Osteoblast (primary cell): ENCODE results near the gene RBKS. TPM values are rescaled to one million over a fixed set of nuclear protein-coding genes. Genes with fewer than 3 reads are reported as not detected.

Source experiments
- DNase-seq: peaks from one replicate; pipeline ENCODE4 v3.0.0; 2011; ENCODE audit warnings: low spot score, mixed read lengths; ENCODE audit not compliant: insufficient read length; ENCODE audit errors: missing footprints
- H2AFZ ChIP-seq: 2 replicates; pipeline ENCODE4 v1.6.0; 2011; ENCODE audit warnings: mild to moderate bottlenecking, low read length
- H3K27ac ChIP-seq: 2 replicates; pipeline ENCODE4 v1.5.1; 2011; ENCODE audit warnings: mild to moderate bottlenecking, low read depth, low read length, moderate library complexity
- H3K27me3 ChIP-seq: 2 replicates; pipeline ENCODE4 v1.6.0; 2012; ENCODE audit warnings: mild to moderate bottlenecking, control low read depth, inconsistent platforms, low read length, moderate library complexity; ENCODE audit not compliant: insufficient read depth
- H3K36me3 ChIP-seq: 2 replicates; pipeline ENCODE4 v1.5.1; 2011; ENCODE audit warnings: mild to moderate bottlenecking, low read length, control low read depth, moderate library complexity; ENCODE audit not compliant: insufficient read depth
- H3K4me1 ChIP-seq: 2 replicates; pipeline ENCODE4 v1.5.1; 2011; ENCODE audit warnings: mild to moderate bottlenecking, low read length, control low read depth, moderate library complexity; ENCODE audit not compliant: insufficient read depth
- H3K4me2 ChIP-seq: 2 replicates; pipeline ENCODE4 v1.6.0; 2011; ENCODE audit warnings: mild to moderate bottlenecking, low read length; ENCODE audit not compliant: insufficient read depth
- H3K4me3 ChIP-seq: fragments of 200-600 bp; sonication (generic); 3 replicates; pipeline ENCODE4 v1.5.1; 2012; ENCODE audit warnings: mild to moderate bottlenecking, low read length, inconsistent platforms; ENCODE audit not compliant: insufficient read depth
- H3K79me2 ChIP-seq: 2 replicates; pipeline ENCODE4 v1.6.0; 2012; ENCODE audit warnings: mild to moderate bottlenecking, low read length, control low read depth, inconsistent platforms; ENCODE audit not compliant: insufficient read depth
- H3K9me3 ChIP-seq: 2 replicates; pipeline ENCODE4 v1.5.1; 2011; ENCODE audit warnings: low read depth, low read length, control low read depth
- H4K20me1 ChIP-seq: 2 replicates; pipeline ENCODE4 v1.6.0; 2012; ENCODE audit warnings: mild to moderate bottlenecking, low read length, control low read depth; ENCODE audit not compliant: insufficient read depth
- total RNA-seq: library from RNA; depleted of rRNA; stranded (reverse); fragments of >200 nt; gene quantifications from 2 replicates; pipeline ENCODE4 v1.2.3, GENCODE V29; 2012
- TF ChIP-seq, protein P1 (sequence below): IDR thresholded peaks from 2 replicates; pipeline ENCODE4 v1.5.1; 2011; ENCODE audit warnings: mild to moderate bottlenecking, low read depth, low read length, moderate library complexity; ENCODE audit errors: extremely low read depth

RBKS gene
- total RNA-seq, 1 donor = 1.1 TPM

DNA sequence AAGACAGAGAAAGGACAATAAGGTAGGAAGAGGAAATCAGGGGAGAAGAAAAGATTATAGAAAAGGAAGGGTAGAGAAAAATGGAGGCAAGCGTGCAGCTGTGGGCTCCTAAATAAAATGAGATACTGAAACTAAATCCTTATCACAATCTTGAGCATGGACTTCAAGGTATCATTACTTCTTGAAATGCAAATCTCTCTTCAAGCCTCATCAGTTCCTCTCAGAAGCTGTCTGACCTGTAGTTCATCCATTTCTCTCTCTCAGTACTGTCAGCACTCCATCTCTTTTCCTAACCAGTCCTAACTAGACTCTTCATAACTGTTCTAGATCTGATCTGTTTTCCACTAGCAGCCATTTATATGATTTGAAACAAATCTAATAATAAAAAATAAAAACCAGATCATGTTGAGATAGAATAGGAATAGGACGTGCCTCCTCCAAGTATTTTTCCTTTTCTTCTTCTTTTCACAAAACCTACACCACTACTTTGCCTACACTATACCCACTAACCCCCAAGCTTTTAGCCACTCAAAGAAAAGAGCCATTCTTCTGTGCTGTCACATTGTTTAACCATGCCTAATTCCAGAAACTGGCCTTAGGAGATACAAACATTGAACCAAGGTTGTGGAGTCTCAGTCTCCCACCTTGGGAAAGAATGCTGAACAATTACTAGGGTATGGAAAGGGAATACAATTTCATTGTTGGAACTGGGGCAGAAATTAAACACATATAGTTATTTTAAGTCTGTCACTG, 21.4 kb upstream of the RBKS start:
- DNase-seq = no peak
- H3K4me2 ChIP-seq = no peak overlapping the region
- no peaks in the 10 kb centered on the region for H3K27me3 ChIP-seq
- TF ChIP-seq, protein P1, sequence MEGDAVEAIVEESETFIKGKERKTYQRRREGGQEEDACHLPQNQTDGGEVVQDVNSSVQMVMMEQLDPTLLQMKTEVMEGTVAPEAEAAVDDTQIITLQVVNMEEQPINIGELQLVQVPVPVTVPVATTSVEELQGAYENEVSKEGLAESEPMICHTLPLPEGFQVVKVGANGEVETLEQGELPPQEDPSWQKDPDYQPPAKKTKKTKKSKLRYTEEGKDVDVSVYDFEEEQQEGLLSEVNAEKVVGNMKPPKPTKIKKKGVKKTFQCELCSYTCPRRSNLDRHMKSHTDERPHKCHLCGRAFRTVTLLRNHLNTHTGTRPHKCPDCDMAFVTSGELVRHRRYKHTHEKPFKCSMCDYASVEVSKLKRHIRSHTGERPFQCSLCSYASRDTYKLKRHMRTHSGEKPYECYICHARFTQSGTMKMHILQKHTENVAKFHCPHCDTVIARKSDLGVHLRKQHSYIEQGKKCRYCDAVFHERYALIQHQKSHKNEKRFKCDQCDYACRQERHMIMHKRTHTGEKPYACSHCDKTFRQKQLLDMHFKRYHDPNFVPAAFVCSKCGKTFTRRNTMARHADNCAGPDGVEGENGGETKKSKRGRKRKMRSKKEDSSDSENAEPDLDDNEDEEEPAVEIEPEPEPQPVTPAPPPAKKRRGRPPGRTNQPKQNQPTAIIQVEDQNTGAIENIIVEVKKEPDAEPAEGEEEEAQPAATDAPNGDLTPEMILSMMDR = no peak
- no peak overlapping the region for H3K4me3 ChIP-seq
- no peak overlapping the region for H3K27ac ChIP-seq
- no peaks in the 10 kb centered on the region for H4K20me1 ChIP-seq
- H3K79me2 ChIP-seq = peaks cover 5% of the 10 kb centered on the region
- H3K4me1 ChIP-seq = peaks cover 10% of the 10 kb centered on the region
- no peak overlapping the region for H2AFZ ChIP-seq
- no peaks in the 10 kb centered on the region for H3K9me3 ChIP-seq
- H3K36me3 ChIP-seq = no peaks in the 10 kb centered on the region

DNA sequence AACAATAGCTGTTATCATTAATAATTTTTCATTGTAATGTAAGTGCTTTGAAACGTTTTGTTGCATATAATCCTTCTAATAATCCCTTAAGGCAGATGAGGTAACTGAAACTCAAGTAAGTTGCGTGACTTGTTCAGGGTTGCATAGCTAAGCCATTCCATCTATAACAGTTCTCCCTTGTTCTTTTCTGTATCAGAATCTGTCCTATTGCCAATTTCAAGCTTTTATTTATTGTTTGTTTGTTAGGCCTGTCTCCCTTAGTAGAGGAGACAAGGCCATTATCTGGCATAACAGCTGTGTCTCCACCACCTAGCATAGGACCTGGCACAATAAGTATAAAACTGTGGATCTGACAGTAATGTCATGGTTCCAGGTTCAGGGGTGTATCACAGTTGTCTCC, 19.7 kb upstream of the RBKS start:
- no peak for DNase-seq
- no peak overlapping the region for H2AFZ ChIP-seq
- no peaks in the 10 kb centered on the region for H3K9me3 ChIP-seq
- peaks cover 2% of the 10 kb centered on the region for H3K79me2 ChIP-seq
- TF ChIP-seq, protein P1 = no peak
- no peaks in the 10 kb centered on the region for H3K27me3 ChIP-seq
- no peaks in the 10 kb centered on the region for H3K36me3 ChIP-seq
- H3K27ac ChIP-seq = no peak overlapping the region
- H3K4me2 ChIP-seq = no peak overlapping the region
- no peak overlapping the region for H3K4me3 ChIP-seq
- H3K4me1 ChIP-seq = no peaks in the 10 kb centered on the region
- no peaks in the 10 kb centered on the region for H4K20me1 ChIP-seq

DNA sequence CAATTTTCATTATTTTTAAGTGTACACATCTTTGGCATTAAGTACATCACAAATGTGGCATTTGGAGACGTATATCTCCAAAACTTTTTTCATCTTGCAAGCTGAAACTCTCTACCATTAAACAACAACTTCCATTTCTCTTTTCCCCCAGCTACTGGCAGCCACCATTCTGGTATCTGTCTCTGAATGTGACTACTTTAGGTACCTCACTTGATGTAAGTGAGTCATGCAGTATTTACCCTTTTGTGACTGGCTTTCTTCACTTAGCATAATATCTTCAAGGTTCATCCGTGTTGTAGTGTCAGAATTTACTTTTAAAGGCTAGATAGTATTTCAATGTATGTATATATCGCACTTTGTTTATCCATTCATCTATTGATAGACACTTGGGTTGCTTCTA, 17.4 kb upstream of the RBKS start:
- no peak for DNase-seq
- Histone ChIP-seq H3K4me2 (no peak overlapping the region), H3K27me3 (no peaks in the 10 kb centered on the region), H2AFZ (no peak overlapping the region), H3K4me3 (no peak overlapping the region), H3K79me2 (peaks cover 7% of the 10 kb centered on the region), H3K27ac (no peak overlapping the region), H3K4me1 (peaks cover 4% of the 10 kb centered on the region), H3K36me3 (no peaks in the 10 kb centered on the region), H3K9me3 (no peaks in the 10 kb centered on the region), H4K20me1 (no peaks in the 10 kb centered on the region)
- TF ChIP-seq, protein P1 = no peak

DNA sequence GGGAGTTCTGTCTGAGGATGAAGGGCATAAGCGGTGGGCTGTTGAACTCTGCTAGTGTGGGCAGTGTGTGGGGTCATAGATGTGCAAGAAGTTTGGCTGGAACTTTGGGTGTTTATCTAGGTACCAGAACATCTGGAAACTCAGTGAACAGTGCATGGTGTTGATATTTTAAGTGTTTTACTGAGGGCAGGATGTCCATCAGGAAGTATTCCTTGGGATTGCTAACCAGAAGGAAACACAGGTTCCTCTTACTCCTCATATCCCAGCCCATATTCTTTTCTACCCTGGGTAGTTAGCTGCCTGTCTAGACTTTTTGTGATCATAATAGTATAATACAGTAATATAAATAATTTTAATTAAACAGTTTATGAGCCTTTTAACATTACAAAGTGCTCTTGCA, 15.9 kb upstream of the RBKS start:
- Histone ChIP-seq H3K9me3 (no peaks in the 10 kb centered on the region), H3K4me1 (peaks cover 12% of the 10 kb centered on the region), H3K4me2 (no peak overlapping the region), H3K4me3 (no peak overlapping the region), H3K36me3 (no peaks in the 10 kb centered on the region), H3K27ac (no peak overlapping the region), H4K20me1 (no peaks in the 10 kb centered on the region), H2AFZ (no peak overlapping the region), H3K27me3 (no peaks in the 10 kb centered on the region), H3K79me2 (peaks cover 7% of the 10 kb centered on the region)
- DNase-seq = no peak
- TF ChIP-seq, protein P1 = no peak
